ENCODE results near the gene CSTPP1. TPM values are rescaled to one million over a fixed set of nuclear protein-coding genes. Genes with fewer than 3 reads are reported as not detected.
A peak's percentile ranks its signal among the peaks of the same experiment; 100 is the strongest.

Gene CSTPP1
- total and polyA plus RNA-seq, 2 of the 4 experiments (the other 2 are of a cell fraction) = 22.0 to 35.7 TPM

DNA sequence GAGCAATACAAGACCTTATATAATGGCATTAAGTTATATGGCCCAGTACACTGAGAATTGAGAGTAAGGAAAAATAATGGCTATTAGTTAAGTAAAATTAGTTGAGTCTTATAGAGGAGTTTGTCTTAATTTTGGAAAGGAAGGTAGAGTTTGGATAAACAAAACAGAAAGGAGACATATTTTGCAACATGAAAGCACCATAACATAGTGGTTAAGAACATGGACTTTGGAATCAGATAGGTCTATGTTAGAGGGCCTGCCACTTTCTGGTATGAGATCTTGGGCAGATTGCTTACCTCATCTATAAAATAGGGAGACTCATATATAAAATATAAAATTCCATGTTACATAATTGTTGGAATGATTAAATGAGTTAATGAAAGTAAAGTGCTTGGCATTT lies 68.9 kb downstream of the CSTPP1 start:
- Histone ChIP-seq H2BK120ac (ENCODE audit: low read depth, low read length) (no peak overlapping the region), H3K14ac (replicated peaks; ENCODE audit: low read depth, low read length) (no peak overlapping the region; the same call in 1 of the 2 replicates), H3K9me1 (ENCODE audit: insufficient read depth, low read length) (peaks cover 4% of the 10 kb centered on the region; the same call in 1 of the 2 replicates), H4K91ac (ENCODE audit: insufficient read depth, low read depth, low read length) (no peak overlapping the region), H2BK20ac (ENCODE audit: low read depth, low read length) (no peak overlapping the region), H3K27me3 (ENCODE audit: control insufficient read depth, insufficient read depth, low read length) (no peaks in the 10 kb centered on the region), H3K9ac (ENCODE audit: low read depth, low read length) (no peak overlapping the region), H4K8ac (ENCODE audit: low read depth in 2 of 2, low read length in 2 of 2) (no peak overlapping the region), H3K23ac (ENCODE audit: low read depth, low read length) (no peak overlapping the region), H2AFZ (replicated peaks; ENCODE audit: low read length, poor library complexity) (no peak overlapping the region), H2AK5ac (ENCODE audit: low read depth, low read length) (no peak overlapping the region), H3K4me1 (ENCODE audit: control insufficient read depth, insufficient read depth, low read length) (0 out of 2 replicates have a peak, but pooled peaks cover 5% of the 10 kb centered on the region), H3K9me3 (ENCODE audit: control insufficient read depth, insufficient read depth, low read length) (no peaks in the 10 kb centered on the region), H2BK5ac (ENCODE audit: low read depth, low read length, poor library complexity, severe bottlenecking) (peak overlapping the region; percentile 75), H3K4me3 (ENCODE audit: insufficient read depth, low read depth, low read length) (no peak overlapping the region), H2AK9ac (replicated peaks; ENCODE audit: low read depth, low read length, poor library complexity) (no peak overlapping the region), H4K5ac (ENCODE audit: low read depth, low read length) (no peak overlapping the region), H4K20me1 (ENCODE audit: insufficient read depth, low read length) (no peaks in the 10 kb centered on the region; the same call in 1 of the 2 replicates), H3K36me3 (ENCODE audit: control insufficient read depth, insufficient read depth, low read length) (no peaks in the 10 kb centered on the region), H2BK15ac (ENCODE audit: low read depth, low read length) (no peak overlapping the region), H3K56ac (ENCODE audit: extremely low read depth, insufficient read depth, low read length) (no peak overlapping the region), H3K18ac (ENCODE audit: low read depth, low read length) (no peak overlapping the region), H3K79me1 (ENCODE audit: low read depth in 1 of 2, low read length in 2 of 2) (peaks cover 0 to 8% of the 10 kb centered on the region in 2 experiments; a peak in 2 of 4 replicates), H3K27ac (ENCODE audit: insufficient read depth, low read length) (peak overlapping the region; percentile 14; the same call in 1 of the 2 replicates), H3K4ac (ENCODE audit: low read depth, low read length) (0 out of 2 replicates have a peak overlapping the region, but pooled peaks have one; percentile 24), H3K4me2 (ENCODE audit: low read depth, low read length) (no peak overlapping the region)
- intact Hi-C loops (cut with micrococcal nuclease) = loop anchor here (10.0 kb wide), 1 partner anchor 139 kb away; no protein-coding TSS in a partner anchor
- no TSS peak for BruUV-seq (replicated peaks)
- dilution Hi-C loops (cut with HindIII; ENCODE audit: low sequenced_read_pairs, unreplicated experiment) = no loop called here
- TF ChIP-seq FOS (IDR thresholded peaks at IDR 0.05; ENCODE audit: low read depth, low read length) = no peak
- no peak for DNase-seq
- in situ Hi-C loops (cut with MboI; ENCODE audit: low sequenced_read_pairs) = no loop called here
- CTCF ChIA-PET = interaction anchor here (1.1 to 1.5 kb wide), 2 partner anchors 147 to 148 kb away, joined by 3 to 5 read pairs; no protein-coding TSS in a partner anchor
- POLR2A ChIA-PET (ENCODE audit: unreplicated experiment) = no interaction called here
- ATAC-seq (ENCODE audit: low read depth) = no peak
